ENCODE data around the gene MEST.

GRCh38 chr7:130521258-130521951 is 29.5 kb downstream of the MEST start:
- TF ChIP-seq CTCF (IDR thresholded peaks at IDR 0.05 in 2 of 3, conservative IDR thresholded peaks at IDR 0.05 in 1 of 3; ENCODE audit: borderline replicate concordance in 1 of 3, insufficient read depth in 1 of 3, low read depth in 2 of 3, low read length in 2 of 3) (no peak), POLR2A (IDR thresholded peaks at IDR 0.05; ENCODE audit: borderline replicate concordance, extremely low read depth, insufficient read depth, insufficient read length) (no peak), MAX (IDR thresholded peaks at IDR 0.05) (no peak), ELF1 (IDR thresholded peaks at IDR 0.05; ENCODE audit: borderline replicate concordance, low read depth) (no peak), TCF7L2 (IDR thresholded peaks at IDR 0.05; ENCODE audit: borderline replicate concordance, extremely low read depth, insufficient read depth, insufficient read length) (no peak), EZH2phosphoT487 (IDR thresholded peaks at IDR 0.05; ENCODE audit: borderline replicate concordance) (no peak)

Measured in HCT116 (cell line).